CD14-positive monocyte (primary cell): Measurements from ENCODE around the gene MED15. TPM values are rescaled to one million over a fixed set of nuclear protein-coding genes. Genes with fewer than 3 reads are reported as not detected.
A peak's percentile ranks its signal among the peaks of the same experiment; 100 is the strongest.
"Not testable (repeated sequence)": the region's sequence is repeated elsewhere in the genome, so short reads cannot be mapped to it uniquely, and the experiment has no call there.

Experiments used
- DNase-seq, 3 donors: peaks; one replicate each; pipeline ENCODE4 v3.0.0-alpha.2; 2011 to 2022
- H2AFZ ChIP-seq: 2 replicates; pipeline ENCODE4 v1.6.0; 2012; ENCODE audit warnings: mild to moderate bottlenecking, low read depth, low read length, inconsistent platforms; ENCODE audit not compliant: insufficient read depth, poor library complexity, severe bottlenecking
- H3K27ac ChIP-seq, 2 donors: 1 replicate in 1 of 2; 2 replicates in 1 of 2; pipeline ENCODE4 v1.5.1; 2012 to 2013; ENCODE audit warnings: low read length in 2 of 2, control low read depth in 1 of 2, inconsistent platforms in 1 of 2, low read depth in 1 of 2, mild to moderate bottlenecking in 1 of 2
- H3K27me3 ChIP-seq, 2 donors: one replicate each; pipeline versions ENCODE4 v1.6.0 to v1.6.1; 2011 to 2013; ENCODE audit warnings: low read length in 2 of 2; ENCODE audit not compliant: control insufficient read depth in 2 of 2, insufficient read depth in 2 of 2
- H3K36me3 ChIP-seq, 2 donors: replicated peaks in 1 of 2; 1 replicate in 1 of 2; 2 replicates in 1 of 2; pipeline versions ENCODE4 v1.5.1 to v1.6.1; 2012 to 2013; ENCODE audit warnings: low read length in 2 of 2, control low read depth in 1 of 2, inconsistent platforms in 1 of 2, mild to moderate bottlenecking in 1 of 2; ENCODE audit not compliant: insufficient read depth in 2 of 2, control insufficient read depth in 1 of 2
- H3K4me1 ChIP-seq, 2 donors: 1 replicate in 1 of 2; 2 replicates in 1 of 2; pipeline versions ENCODE4 v1.5.1 to v1.6.1; 2012 to 2013; ENCODE audit warnings: low read length in 2 of 2, control low read depth in 1 of 2, inconsistent platforms in 1 of 2, mild to moderate bottlenecking in 1 of 2, moderate library complexity in 1 of 2; ENCODE audit not compliant: insufficient read depth in 2 of 2, control insufficient read depth in 1 of 2
- H3K4me2 ChIP-seq: replicated peaks from 2 replicates; pipeline ENCODE3; 2012; ENCODE audit warnings: low read length, moderate library complexity, mild to moderate bottlenecking; ENCODE audit not compliant: poor library complexity, severe bottlenecking; ENCODE audit errors: extremely low read depth
- H3K4me3 ChIP-seq, 3 experiments: fragments of 200-600 bp in 1 of 3; sonication (generic) in 1 of 3; replicated peaks in 1 of 3; 1 replicate in 2 of 3; 2 replicates in 1 of 3; pipeline ENCODE4 v1.5.1; 2011 to 2013; ENCODE audit warnings: low read length in 3 of 3, mild to moderate bottlenecking in 3 of 3, control low read depth in 2 of 3, low read depth in 2 of 3, inconsistent platforms in 1 of 3, moderate library complexity in 1 of 3
- H3K79me2 ChIP-seq: 2 replicates; pipeline ENCODE4 v1.6.0; 2012; ENCODE audit warnings: mild to moderate bottlenecking, control low read depth, inconsistent platforms, low read length, moderate library complexity; ENCODE audit not compliant: insufficient read depth
- H3K9ac ChIP-seq: 2 replicates; pipeline ENCODE4 v1.6.0; 2017; ENCODE audit warnings: low read length, mild to moderate bottlenecking; ENCODE audit not compliant: insufficient read depth, poor library complexity, severe bottlenecking
- H3K9me3 ChIP-seq, 2 donors: replicated peaks in 1 of 2; 1 replicate in 1 of 2; 2 replicates in 1 of 2; pipeline versions ENCODE4 v1.5.1 to v1.6.1; 2012 to 2013; ENCODE audit warnings: low read length in 2 of 2, control low read depth in 1 of 2; ENCODE audit not compliant: control insufficient read depth in 1 of 2, insufficient read depth in 1 of 2
- H4K20me1 ChIP-seq: 2 replicates; pipeline ENCODE4 v1.6.0; 2012; ENCODE audit warnings: mild to moderate bottlenecking, low read length, control low read depth, moderate library complexity; ENCODE audit not compliant: insufficient read depth
- H3K27ac Mint-ChIP-seq, 7 donors: one replicate each; pipeline ENCODE4 v1.8.0; 2020; ENCODE audit warnings: mild to moderate bottlenecking in 7 of 7, mixed read lengths in 7 of 7, moderate library complexity in 6 of 7, inconsistent platforms in 2 of 7
- H3K27me3 Mint-ChIP-seq, 3 donors: one replicate each; pipeline ENCODE4 v1.8.0; 2021 to 2022; ENCODE audit warnings: low read depth in 3 of 3, mild to moderate bottlenecking in 3 of 3, mixed read lengths in 3 of 3, moderate library complexity in 3 of 3, inconsistent platforms in 1 of 3
- H3K36me3 Mint-ChIP-seq, 2 donors: one replicate each; pipeline ENCODE4 v1.8.0; 2020; ENCODE audit warnings: mixed read lengths in 2 of 2, inconsistent platforms in 1 of 2, mild to moderate bottlenecking in 1 of 2
- H3K4me1 Mint-ChIP-seq: one replicate; pipeline ENCODE4 v1.8.0; 2020; ENCODE audit warnings: mild to moderate bottlenecking, mixed read lengths
- H3K4me3 Mint-ChIP-seq, 2 donors: one replicate each; pipeline ENCODE4 v1.8.0; 2020; ENCODE audit warnings: mild to moderate bottlenecking in 2 of 2, mixed read lengths in 2 of 2, moderate library complexity in 1 of 2
- H3K9me3 Mint-ChIP-seq, 7 donors: one replicate each; pipeline ENCODE4 v1.8.0; 2020 to 2022; ENCODE audit warnings: mixed read lengths in 7 of 7, mild to moderate bottlenecking in 6 of 7, moderate library complexity in 6 of 7, inconsistent platforms in 2 of 7
- WGBS: methylation state at CpG from one replicate; pipeline ENCODE4 v1.1.5; 2013; ENCODE audit warnings: missing lambda C conversion rate; ENCODE audit not compliant: insufficient coverage; 5-methylcytosine and 5-hydroxymethylcytosine counted together
- intact Hi-C, 2 donors: fragments of 100-400 bp; cut with micrococcal nuclease; formaldehyde crosslinking; loops; one replicate each; pipeline versions ENCODE4 v1.15.0 to v1.15.1; 2023
- polyA plus RNA-seq, 3 donors: library from polyadenylated mRNA; depleted of rRNA in 1 of 3; unstranded in 2 of 3; stranded (reverse) in 1 of 3; fragments of 300-500 nt in 2 of 3; fragments of >200 nt in 1 of 3; fragmentation: Illumina TruSeq in 2 of 3; gene quantifications; 1 replicate in 2 of 3; 2 replicates in 1 of 3; pipeline ENCODE4 v1.2.3, GENCODE V29; 2012 to 2021
- TF ChIP-seq, protein P1 (sequence below): fragments of 200-600 bp; IDR thresholded peaks from one replicate; pipeline ENCODE4 v1.8.0; 2022; ENCODE audit warnings: antibody characterized with exemption, mild to moderate bottlenecking

MED15 gene
- polyA plus RNA-seq, 3 donors: 10.0 to 126 (median 17.8) TPM

- H4K20me1 ChIP-seq: peaks cover 15% of the 10 kb centered on the region
- Mint-ChIP-seq H3K4me1 (no peaks in the 10 kb centered on the region), H3K27me3 (peaks cover 2 to 5% (median 3%) of the 10 kb centered on the region in 3 donors), H3K9me3 (no peaks in the 10 kb centered on the region), H3K27ac (peak overlapping the region in 1 of 7 donors; percentile 20), H3K36me3 (peaks cover 7 to 8% of the 10 kb centered on the region in 2 donors), H3K4me3 (no peak overlapping the region)
- H3K27ac ChIP-seq: no peak overlapping the region
- DNase-seq: no peak
- H3K79me2 ChIP-seq: no peaks in the 10 kb centered on the region
- no peaks in the 10 kb centered on the region for H3K27me3 ChIP-seq
- no peak overlapping the region for H3K4me3 ChIP-seq
- TF ChIP-seq, protein P1, sequence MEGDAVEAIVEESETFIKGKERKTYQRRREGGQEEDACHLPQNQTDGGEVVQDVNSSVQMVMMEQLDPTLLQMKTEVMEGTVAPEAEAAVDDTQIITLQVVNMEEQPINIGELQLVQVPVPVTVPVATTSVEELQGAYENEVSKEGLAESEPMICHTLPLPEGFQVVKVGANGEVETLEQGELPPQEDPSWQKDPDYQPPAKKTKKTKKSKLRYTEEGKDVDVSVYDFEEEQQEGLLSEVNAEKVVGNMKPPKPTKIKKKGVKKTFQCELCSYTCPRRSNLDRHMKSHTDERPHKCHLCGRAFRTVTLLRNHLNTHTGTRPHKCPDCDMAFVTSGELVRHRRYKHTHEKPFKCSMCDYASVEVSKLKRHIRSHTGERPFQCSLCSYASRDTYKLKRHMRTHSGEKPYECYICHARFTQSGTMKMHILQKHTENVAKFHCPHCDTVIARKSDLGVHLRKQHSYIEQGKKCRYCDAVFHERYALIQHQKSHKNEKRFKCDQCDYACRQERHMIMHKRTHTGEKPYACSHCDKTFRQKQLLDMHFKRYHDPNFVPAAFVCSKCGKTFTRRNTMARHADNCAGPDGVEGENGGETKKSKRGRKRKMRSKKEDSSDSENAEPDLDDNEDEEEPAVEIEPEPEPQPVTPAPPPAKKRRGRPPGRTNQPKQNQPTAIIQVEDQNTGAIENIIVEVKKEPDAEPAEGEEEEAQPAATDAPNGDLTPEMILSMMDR: no peak
- no peak overlapping the region for H3K9ac ChIP-seq
- H3K36me3 ChIP-seq: peaks cover 9 to 11% of the 10 kb centered on the region in 2 donors
- H2AFZ ChIP-seq: no peak overlapping the region
- H3K9me3 ChIP-seq: no peaks in the 10 kb centered on the region
- intact Hi-C loops: no loop called here
- WGBS: 92% methylated on average over 24 of the region's 28 CpGs
- no peaks in the 10 kb centered on the region for H3K4me1 ChIP-seq
- H3K4me2 ChIP-seq: no peak overlapping the region
Observed at GRCh38 chr22:20591660-20592310, 84.4 kb downstream of the MED15 start.

- H3K27me3 ChIP-seq, H3K36me3 ChIP-seq, H3K4me3 ChIP-seq, H2AFZ ChIP-seq, H3K27me3 Mint-ChIP-seq, H3K9me3 Mint-ChIP-seq, intact Hi-C loops, DNase-seq, H3K27ac Mint-ChIP-seq, H3K4me1 ChIP-seq, H3K9ac ChIP-seq, H3K27ac ChIP-seq, H3K4me1 Mint-ChIP-seq, H3K4me3 Mint-ChIP-seq, H3K4me2 ChIP-seq, H3K36me3 Mint-ChIP-seq, H3K9me3 ChIP-seq, H4K20me1 ChIP-seq, H3K79me2 ChIP-seq: not testable (repeated sequence)
Observed at GRCh38 chr22:20594038-20594437, 86.6 kb downstream of the MED15 start.

GRCh38 chr22:20594486-20594885 is 87.1 kb downstream of the MED15 start:
- 100% methylated on average over 1 of the region's 4 CpGs for WGBS
- H3K4me3 Mint-ChIP-seq: not testable (repeated sequence)

More at GRCh38 chr22:20594486-20594885, 87.1 kb downstream of the MED15 start:
- H3K4me1 Mint-ChIP-seq, H3K9ac ChIP-seq, H3K27ac ChIP-seq, H3K27me3 Mint-ChIP-seq, H2AFZ ChIP-seq, H3K9me3 ChIP-seq, H3K4me1 ChIP-seq, intact Hi-C loops, H3K79me2 ChIP-seq, H3K36me3 Mint-ChIP-seq, H3K4me2 ChIP-seq, H4K20me1 ChIP-seq, DNase-seq, H3K27me3 ChIP-seq, H3K4me3 ChIP-seq, H3K36me3 ChIP-seq, H3K9me3 Mint-ChIP-seq, H3K27ac Mint-ChIP-seq: not testable (repeated sequence)
